ENCODE measurements around the gene TMEM135.

DNA sequence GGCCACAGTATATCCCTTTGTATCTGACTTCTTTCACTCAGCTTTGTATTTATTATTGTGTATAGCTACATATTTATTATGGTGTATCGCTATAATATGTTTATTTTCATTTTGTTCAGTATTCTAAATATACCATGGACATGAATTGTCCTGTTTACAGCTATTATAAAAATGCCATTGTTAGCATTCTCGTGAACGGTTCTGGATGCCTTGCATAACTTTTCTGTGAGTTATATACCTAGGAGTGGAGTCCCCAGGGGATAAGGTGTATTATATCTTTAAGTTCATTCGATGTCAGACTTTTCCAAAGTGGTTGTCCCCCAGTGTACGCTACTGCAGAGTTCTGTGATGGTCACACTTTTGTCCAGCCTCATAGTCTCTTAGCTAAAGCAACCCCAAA, 301.7 kb downstream of the TMEM135 start:
- no peak for TF ChIP-seq POLR2A (IDR thresholded peaks at IDR 0.05)
- TF ChIP-seq, protein P1, sequence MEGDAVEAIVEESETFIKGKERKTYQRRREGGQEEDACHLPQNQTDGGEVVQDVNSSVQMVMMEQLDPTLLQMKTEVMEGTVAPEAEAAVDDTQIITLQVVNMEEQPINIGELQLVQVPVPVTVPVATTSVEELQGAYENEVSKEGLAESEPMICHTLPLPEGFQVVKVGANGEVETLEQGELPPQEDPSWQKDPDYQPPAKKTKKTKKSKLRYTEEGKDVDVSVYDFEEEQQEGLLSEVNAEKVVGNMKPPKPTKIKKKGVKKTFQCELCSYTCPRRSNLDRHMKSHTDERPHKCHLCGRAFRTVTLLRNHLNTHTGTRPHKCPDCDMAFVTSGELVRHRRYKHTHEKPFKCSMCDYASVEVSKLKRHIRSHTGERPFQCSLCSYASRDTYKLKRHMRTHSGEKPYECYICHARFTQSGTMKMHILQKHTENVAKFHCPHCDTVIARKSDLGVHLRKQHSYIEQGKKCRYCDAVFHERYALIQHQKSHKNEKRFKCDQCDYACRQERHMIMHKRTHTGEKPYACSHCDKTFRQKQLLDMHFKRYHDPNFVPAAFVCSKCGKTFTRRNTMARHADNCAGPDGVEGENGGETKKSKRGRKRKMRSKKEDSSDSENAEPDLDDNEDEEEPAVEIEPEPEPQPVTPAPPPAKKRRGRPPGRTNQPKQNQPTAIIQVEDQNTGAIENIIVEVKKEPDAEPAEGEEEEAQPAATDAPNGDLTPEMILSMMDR (IDR thresholded peaks at IDR 0.05) = no peak
